Measurements from ENCODE around the gene CMTM1.

DNA sequence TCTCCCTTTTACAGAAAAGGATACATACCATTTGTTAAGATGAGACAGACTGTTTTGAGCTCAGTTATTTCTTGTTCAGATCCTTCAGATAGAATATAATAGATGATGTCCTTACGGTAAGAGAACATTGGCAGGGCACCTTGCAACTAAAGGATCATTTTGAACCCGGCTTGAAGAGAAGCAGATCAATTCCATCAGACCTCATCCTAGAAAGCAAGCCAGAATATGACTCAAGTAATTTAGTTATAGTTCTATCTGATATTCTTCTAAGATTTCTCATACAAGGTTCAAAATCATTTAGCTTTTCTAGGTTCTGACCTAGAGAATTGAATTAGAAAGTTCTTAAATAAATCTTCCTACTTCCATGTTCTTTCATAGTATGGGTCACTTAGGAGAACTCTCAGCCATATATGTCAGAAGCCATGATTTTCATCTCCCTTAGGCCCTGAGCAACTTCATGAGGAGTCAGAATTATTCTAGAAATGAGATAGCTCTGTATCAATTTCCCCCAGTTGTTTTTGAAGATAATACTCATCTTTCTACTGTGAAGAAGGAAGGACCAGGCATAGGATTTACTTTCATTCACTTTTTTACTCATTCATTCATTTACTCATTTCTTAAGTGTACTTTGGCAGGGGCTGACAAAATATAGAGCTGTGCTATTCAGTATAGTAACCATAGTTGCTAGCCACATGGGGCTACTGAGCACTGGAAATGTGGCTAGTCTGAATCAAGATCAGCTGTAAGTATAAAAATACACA is 2.5 kb upstream of the CMTM1 start:
- TF ChIP-seq, protein P1, sequence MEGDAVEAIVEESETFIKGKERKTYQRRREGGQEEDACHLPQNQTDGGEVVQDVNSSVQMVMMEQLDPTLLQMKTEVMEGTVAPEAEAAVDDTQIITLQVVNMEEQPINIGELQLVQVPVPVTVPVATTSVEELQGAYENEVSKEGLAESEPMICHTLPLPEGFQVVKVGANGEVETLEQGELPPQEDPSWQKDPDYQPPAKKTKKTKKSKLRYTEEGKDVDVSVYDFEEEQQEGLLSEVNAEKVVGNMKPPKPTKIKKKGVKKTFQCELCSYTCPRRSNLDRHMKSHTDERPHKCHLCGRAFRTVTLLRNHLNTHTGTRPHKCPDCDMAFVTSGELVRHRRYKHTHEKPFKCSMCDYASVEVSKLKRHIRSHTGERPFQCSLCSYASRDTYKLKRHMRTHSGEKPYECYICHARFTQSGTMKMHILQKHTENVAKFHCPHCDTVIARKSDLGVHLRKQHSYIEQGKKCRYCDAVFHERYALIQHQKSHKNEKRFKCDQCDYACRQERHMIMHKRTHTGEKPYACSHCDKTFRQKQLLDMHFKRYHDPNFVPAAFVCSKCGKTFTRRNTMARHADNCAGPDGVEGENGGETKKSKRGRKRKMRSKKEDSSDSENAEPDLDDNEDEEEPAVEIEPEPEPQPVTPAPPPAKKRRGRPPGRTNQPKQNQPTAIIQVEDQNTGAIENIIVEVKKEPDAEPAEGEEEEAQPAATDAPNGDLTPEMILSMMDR (conservative IDR thresholded peaks at IDR 0.05; ENCODE audit: low read length), result no peak
- no peak for TF ChIP-seq EZH2phosphoT487 (IDR thresholded peaks at IDR 0.05; ENCODE audit: borderline replicate concordance)
